Measurements from ENCODE around the gene CRIP3.
"Not testable (repeated sequence)": the region's sequence is repeated elsewhere in the genome, so short reads cannot be mapped to it uniquely, and the experiment has no call there.

The CRIP3 gene

GRCh38 chr6:43306086-43306485, 2.5 kb downstream of the CRIP3 start:
- no peak for DNase-seq

- no peak for DNase-seq
Measured at GRCh38 chr6:43304882-43305281, 3.7 kb downstream of the CRIP3 start.

- no peak for DNase-seq
Measured at GRCh38 chr6:43304361-43304760, 4.3 kb downstream of the CRIP3 start.

DNA sequence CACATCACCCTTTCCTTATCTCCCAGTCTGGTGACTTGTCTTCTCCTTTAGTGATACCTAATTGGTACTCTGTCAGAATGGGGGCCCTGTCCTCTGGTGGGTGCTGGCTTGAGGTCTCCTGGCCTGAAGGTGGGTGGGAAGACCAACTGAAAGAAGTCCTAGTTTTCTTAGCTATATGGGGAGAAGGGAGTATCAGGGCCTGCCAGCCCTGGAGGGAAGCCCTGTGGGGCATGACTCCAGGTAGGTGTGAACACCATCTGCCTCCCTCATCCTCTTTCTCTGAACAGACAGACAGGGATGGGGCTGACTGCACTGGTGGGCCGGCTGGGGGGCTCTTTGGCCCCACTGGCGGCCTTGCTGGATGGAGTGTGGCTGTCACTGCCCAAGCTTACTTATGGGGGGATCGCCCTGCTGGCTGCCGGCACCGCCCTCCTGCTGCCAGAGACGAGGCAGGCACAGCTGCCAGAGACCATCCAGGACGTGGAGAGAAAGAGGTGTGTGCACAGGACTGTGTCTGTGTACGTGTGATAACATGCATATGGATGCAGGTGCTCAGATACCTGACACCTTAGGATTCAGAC, 4.8 kb downstream of the CRIP3 start:
- DNase-seq = no peak

DNA sequence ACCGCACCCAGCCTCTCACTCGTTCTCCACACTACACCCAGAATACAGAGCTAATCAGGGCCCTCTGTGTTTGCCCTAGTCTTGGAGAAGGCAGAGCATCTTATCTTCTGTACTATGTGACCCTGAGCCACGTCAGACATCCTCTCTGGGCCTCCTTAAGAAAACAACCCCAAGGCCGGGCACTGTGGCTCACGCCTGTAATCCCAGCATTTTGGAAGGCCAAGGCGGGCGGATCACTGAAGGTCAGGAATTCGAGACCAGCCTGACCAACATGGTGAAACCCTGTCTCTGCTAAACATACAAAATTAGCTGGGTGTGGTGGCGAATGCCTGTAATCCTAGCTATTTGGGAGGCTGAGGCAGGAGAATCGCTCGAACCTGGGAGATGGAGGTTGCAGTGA, 5.6 kb downstream of the CRIP3 start:
- not testable (repeated sequence) for DNase-seq

- no peak for DNase-seq
Measured at GRCh38 chr6:43302126-43302525, 6.5 kb downstream of the CRIP3 start.

- no peak for DNase-seq
Measured at GRCh38 chr6:43301081-43301870, 7.3 kb downstream of the CRIP3 start.

DNA sequence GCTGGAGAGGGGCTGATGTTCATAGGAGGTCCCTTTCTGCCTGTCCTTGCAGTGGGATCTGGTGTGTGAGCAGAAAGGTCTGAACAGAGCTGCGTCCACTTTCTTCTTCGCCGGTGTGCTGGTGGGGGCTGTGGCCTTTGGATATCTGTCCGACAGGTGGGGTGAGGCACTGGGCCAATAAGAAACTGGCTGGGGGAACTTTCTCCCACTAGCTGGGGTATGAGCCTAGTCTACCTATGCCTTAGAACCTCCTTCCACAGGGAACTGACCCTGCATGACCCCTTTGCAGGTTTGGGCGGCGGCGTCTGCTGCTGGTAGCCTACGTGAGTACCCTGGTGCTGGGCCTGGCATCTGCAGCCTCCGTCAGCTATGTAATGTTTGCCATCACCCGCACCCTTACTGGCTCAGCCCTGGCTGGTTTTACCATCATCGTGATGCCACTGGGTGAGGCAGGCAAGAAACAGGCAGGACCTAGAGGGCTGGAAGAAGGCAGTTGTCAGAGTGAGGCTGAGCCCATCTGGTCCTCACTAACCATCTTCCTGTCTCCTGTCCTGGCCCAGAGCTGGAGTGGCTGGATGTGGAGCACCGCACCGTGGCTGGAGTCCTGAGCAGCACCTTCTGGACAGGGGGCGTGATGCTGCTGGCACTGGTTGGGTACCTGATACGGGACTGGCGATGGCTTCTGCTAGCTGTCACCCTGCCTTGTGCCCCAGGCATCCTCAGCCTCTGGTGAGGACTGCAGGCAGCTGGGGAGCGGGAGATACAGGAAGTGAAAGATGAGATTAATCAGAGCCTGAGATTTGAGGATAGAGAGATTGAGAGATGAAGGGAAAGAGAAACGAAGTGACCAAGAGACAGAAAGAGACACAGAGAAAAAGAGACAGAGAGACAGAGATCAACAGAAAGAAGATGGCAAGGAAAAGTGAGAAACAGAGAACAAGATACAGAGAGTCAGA, 9.0 kb downstream of the CRIP3 start:
- DNase-seq = no peak

GRCh38 chr6:43298565-43299337, 9.9 kb downstream of the CRIP3 start:
- DNase-seq = no peak

GRCh38 chr6:43297644-43298564, 10.7 kb downstream of the CRIP3 start, which contains the start of gene SLC22A7:
Gene SLC22A7 (plus strand): TSS chr6:43298260. CDS start chr6:43298359, 99 bp downstream.
- no peak for DNase-seq

DNA sequence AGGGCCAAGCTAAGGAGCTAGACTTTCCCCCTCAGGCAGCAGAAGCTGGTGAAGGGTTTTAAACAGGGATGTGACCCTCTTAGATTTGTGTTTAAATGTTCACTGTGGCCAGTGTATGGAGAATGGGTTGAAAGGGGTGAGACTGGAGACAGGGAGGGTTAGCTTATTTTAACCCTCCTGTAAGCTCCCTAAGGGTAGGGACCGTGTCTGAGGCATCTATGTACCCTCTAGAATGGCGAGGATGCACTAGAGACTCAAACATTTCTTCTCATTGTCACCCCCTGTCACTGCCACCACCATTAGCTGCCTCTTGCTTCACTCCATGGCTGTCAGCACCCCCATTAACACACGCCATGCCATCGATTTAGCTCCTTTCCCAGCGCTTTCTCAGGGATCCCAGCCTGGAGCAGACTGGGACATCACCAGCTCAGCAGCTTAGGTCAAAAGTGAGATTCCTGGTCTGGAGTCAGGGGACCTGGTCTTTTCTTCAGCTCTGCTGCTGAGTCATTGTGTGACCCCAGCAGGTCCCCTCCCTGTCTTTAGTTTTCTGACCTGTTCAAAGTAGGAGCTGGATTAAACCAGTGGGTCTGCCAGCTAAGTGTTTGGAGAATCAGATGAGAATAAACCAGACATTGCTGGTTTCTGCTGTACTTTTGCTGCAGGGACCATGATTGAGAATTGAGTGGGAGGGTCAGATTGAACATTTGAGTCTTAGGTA, 11.7 kb downstream of the CRIP3 start:
- no peak for DNase-seq

DNA sequence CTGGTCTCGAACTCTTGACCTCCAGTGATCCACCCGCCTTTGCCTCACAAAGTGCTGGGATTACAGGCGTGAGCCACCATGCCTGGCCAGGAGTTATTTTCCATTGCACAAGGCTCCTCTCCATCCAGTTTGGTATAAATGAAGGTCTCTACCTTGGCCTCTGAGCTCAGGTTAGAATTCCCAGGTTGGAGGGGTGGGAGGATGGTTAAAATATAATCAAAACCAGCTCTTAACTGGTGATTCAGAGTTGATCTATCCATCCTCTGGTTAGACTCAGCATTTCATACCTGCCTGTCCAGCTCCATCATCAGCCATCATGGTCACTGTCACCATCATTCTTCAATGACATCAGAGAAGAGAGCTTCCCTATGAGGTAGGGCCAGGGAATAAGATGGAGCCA, 13.2 kb downstream of the CRIP3 start:
- no peak for DNase-seq

- no peak for DNase-seq
Measured at GRCh38 chr6:43294536-43294935, 14.1 kb downstream of the CRIP3 start.

GRCh38 chr6:43293698-43294097, 14.9 kb downstream of the CRIP3 start:
- no peak for DNase-seq

GRCh38 chr6:43292763-43293318, 15.8 kb downstream of the CRIP3 start:
- DNase-seq = no peak

- no peak for DNase-seq
Measured at GRCh38 chr6:43292341-43292740, 16.3 kb downstream of the CRIP3 start.

DNA sequence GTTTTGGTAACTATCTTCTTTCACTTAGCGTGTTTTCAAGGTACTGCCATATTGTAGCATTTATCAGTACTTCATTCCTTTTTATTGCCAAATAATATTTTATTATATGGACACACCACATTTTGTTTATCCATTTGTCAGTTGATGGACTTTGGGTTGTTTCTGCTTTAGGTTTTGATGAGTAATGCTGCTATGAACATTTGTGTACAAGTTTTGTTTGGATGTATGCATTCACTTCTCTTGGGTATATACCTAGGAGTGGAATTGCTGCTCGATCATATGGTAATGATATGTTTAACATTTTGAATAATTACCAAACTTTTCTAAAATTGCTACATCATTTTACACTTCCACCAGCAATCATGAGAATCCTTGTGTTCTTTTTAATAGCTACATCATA, 16.9 kb downstream of the CRIP3 start:
- no peak for DNase-seq

- no peak for DNase-seq
Measured at GRCh38 chr6:43290905-43291355, 17.7 kb downstream of the CRIP3 start.

- DNase-seq = no peak
Measured at GRCh38 chr6:43290339-43290904, 18.2 kb downstream of the CRIP3 start.
